ENCODE measurements around the gene DEPDC1B.
"Not testable (repeated sequence)": the region's sequence is repeated elsewhere in the genome, so short reads cannot be mapped to it uniquely, and the experiment has no call there.

Gene DEPDC1B

DNA sequence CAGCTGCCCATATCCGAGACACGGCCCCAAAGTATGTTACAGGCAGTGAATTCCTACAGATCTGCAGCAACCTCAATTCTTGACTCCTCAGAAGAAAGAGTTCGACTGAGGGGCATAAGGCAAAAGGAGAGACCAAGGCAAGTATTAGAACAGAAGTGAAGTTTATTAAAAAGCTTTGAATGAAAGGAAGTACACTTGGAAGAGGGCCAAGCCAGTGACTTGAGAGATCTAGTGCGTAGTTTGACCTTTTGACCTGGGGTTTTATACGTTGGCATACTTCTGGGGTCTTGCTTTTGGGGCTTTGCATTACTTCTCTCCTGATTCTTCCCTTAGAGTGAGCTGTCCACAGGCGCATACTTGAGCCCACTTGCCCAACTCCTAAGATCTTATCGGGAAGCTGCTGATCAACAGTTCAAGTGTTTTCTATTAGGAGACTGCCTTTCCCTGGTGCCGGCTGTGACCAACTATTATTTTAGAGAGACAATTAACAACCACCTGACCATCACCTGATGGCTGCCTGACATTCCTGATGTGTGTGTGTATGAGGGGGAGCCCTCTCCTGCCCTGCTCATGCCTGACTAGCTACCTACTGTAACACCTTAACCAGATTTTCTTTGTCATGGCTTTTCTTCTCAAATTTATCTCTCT lies 1.5 kb upstream of the DEPDC1B start:
- intact Hi-C loops (cut with DNase I): no loop called here
- no peak for DNase-seq

GRCh38 chr5:60700416-60700757 lies 421 bp upstream of the DEPDC1B start:
- intact Hi-C loops (cut with DNase I): no loop called here
- peak in 10 of 42 donors; percentile 7 to 49 (median 17) for DNase-seq

GRCh38 chr5:60699288-60699608 lies 718 bp downstream of the DEPDC1B start:
- DNase-seq: peak in 1 of 42 donors; percentile 12
- intact Hi-C loops (cut with DNase I): no loop called here

DNA sequence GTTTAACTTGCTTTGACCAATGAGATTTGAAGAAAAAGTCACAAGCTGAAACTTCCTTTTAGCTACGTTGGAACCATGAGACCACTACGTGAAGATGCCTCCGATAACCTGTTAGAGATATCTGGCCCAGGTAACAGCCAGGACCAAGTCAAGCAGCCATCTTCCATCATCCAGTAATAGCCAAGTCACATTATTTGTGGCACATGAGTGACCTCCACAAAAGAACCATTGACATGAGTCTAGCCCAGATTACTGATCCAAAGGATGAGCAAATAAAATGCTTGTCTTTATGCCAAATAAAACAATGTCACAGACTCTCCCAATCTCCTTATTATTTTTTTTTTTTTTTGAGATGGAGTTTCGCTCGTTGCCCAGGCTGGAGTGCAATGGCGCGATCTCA lies 1.6 kb downstream of the DEPDC1B start:
- no peak for DNase-seq
- intact Hi-C loops (cut with DNase I): no loop called here

DNA sequence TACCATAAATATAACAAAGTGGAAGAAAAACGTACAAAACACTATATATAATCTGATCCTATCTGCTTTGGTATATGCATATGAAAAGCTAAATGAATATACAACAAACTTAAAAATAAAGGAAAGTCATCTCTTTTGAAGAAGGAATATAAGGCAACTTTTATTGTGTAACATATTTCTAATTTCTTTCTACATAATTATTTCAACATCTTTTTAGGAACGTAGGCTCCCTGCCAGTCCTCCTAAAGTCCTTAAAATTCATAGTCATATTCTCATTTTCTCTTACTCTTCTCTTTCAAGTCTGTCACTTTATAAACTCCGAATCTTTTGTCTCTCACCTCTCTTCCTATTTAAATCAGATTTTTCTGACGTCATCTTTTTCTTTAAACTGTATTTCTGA lies 9.6 kb downstream of the DEPDC1B start:
- DNase-seq: no peak
- intact Hi-C loops (cut with DNase I): no loop called here

DNA sequence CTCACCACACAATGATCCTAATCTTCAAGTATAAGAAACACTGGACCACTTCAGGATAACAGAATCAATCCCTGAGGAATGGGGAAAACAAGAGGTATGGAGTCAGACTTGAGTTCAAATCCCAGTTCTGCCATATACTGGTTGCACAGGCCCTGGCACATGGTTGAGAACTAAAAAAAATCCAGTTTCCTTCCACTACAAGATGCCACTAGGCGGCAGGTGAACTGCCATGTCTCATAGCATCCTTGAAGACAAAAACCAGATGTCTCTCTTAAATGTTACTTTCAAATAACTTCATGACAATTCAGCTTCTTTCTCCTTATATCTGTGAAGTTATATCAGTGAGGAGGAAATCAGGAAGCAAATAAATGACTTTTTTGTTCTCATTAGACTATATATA lies 11.0 kb downstream of the DEPDC1B start:
- intact Hi-C loops (cut with DNase I): no loop called here
- DNase-seq: no peak

DNA sequence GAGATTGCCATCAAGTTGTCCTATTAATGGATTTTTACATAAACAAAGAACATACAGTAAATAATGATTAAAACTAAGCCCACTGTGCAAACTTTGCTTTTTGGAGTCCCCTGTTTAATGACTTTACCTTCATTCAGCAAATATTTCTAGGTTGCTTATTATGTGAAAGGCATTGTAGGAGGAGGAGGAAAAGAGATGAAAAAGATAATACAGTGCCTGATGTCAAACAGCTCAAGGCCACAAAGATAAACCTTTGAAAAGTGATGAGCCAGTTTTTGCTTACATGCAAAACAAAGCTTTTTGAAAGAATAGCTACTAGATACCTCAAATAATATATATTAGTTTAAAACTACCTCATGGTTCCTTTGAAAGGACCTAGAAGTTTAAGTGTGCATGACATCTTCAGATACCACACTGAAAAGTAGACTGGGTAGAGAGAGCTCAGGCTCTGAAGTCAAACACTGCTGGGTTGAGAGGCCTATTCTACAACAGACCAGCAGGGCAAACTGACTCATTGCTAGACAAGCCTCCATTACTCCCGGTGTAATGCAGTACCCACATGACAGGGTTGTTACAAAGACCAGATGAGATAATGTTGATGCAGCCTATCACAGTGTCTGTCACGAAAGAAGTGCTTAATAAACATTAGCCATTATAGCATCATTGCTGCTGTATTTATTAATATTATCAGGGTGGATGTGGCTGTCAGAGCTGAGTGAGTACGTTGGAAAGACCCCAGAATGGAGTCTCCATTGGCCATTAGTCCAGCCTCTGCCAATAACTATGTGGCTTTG lies 11.8 kb downstream of the DEPDC1B start:
- intact Hi-C loops (cut with DNase I): no loop called here
- no peak for DNase-seq

DNA sequence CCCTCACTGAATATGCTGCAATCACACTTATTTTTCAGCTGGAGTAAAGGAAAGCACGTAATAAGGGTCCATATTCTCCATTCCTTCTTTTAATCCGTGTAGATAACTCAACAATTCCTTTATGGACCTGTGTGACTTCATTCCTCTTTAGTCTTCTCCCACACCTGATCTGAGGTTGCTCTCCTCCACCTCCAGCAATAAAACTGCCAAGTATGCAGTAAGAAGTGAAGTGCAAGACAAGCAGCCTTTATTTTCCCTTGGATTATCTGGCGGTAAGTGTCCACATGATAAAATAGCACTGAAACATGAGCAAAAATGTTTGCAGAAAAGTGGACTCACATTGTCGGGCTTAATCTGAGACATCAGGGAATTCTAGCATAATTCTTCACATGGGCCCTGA lies 13.8 kb downstream of the DEPDC1B start:
- DNase-seq: no peak
- intact Hi-C loops (cut with DNase I): no loop called here

DNA sequence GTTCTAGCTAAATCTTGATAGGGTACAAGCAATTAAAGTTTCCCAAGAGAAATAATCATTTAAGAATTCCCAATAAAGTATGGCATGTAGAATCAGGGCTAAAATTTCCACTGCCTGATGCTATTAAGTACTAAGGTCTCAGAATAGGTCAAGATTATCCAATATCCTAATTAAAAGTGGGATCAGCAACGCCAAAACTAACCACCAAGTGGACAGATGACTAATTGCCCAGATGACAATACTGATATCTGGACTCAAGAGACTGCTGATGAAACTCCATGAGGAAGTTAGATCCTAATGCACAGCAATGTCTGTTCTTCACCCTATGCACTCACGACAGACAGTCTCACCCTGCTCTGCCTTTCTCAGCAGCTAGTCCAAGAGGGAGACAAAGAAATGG lies 14.3 kb downstream of the DEPDC1B start:
- no peak for DNase-seq
- intact Hi-C loops (cut with DNase I): no loop called here

DNA sequence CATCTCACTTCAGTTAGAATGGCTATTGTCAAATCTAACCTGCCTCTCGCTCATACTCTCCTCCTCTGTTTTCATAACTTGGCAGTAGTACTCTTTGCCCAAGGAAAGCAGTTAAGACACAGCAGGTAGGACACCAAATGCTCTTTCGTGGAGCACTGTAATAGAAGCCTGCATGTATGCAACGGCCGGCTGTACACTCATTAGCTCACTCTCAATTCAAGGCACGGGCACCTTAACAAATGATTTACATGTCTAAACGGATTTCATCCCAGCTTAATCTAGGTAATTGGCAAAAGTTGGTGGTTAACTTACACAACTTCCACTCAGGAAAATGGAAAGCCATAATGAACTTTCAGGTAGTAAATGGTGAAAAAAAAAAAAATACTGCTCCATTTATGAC lies 14.9 kb downstream of the DEPDC1B start:
- DNase-seq: no peak
- intact Hi-C loops (cut with DNase I): no loop called here

DNA sequence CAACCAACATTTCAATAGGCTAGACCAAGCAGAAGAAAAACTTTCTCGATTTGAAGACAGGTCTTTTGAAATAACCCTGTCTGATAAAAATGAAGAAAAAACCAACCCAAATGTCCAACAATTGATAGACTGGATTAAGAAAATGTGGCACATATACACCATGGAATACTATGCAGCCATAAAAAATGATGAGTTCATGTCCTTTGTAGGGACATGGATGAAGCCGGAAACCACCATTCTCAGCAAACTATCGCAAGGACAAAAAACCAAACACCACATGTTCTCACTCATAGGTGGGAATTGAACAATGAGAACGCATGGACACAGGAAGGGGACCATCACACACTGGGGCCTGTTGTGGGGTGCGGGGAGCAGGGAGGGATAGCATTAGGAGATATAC lies 18.0 kb downstream of the DEPDC1B start:
- DNase-seq; intact Hi-C loops (cut with DNase I): not testable (repeated sequence)

DNA sequence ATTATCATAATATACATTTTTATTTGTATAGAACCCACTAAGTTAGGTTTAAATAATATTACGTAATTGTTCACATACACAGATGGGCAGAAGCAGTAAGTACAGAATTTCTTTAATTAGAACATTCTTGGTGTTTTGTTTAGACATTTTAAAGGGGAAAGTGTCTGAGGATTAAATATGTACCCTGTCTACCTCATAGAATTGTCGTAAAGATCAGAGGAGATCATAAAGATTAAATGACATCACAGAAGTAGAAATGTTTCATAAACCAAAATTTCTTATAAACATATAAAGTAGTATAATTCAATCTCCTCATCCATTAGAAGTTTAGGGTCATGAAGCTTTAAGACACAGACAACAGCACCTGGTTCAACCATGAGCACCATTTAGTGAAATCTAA lies 20.1 kb downstream of the DEPDC1B start:
- no peak for DNase-seq
- intact Hi-C loops (cut with DNase I): loop anchor here (10.0 kb wide), 1 partner anchor 255 kb away; no protein-coding TSS in a partner anchor

DNA sequence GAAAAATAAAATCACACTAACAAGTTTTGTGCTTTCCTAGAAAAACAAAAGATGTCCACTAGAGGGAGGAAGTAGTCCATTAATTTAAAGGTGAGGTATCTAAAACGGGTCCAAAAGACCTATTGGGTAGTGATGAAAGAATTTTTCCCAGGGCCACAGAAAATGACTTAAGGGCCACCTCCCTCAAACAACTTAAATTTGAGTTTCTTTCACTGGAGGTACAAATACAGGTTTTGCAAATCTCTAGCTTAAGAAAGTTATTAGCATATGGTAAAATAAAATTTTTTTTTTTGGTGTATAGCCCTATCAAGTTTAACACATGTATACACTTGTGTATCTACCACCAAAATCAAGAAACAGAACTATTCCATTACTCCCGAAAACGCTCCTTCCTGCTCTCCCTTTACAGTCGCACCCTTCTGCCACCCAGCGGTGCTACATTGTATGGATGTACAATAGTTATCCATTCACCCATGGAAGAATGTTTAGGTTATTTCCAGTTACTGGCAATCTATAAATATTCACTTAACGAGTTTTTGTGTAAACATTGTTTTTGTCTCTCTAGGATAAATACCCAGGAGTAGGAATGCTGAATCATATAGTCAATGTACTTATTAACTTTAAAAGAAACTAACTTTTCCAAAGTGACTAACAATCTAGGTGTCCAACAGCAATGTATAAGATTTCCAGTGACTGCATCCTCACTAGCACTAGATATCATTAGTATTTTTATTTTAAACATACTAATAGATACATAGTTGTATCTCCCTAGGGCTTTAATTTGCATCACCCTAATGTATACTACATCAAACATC lies 21.9 kb downstream of the DEPDC1B start:
- intact Hi-C loops (cut with DNase I): loop anchor here (10.0 kb wide), 1 partner anchor 257 kb away; no protein-coding TSS in a partner anchor
- peak in 2 of 42 donors; percentile 11 to 21 for DNase-seq

GRCh38 chr5:60675286-60675685 lies 24.7 kb downstream of the DEPDC1B start:
- no peak for DNase-seq
- intact Hi-C loops (cut with DNase I): loop anchor here (10.0 kb wide), 1 partner anchor 260 kb away; no protein-coding TSS in a partner anchor

GRCh38 chr5:60674251-60675069 lies 25.5 kb downstream of the DEPDC1B start:
- DNase-seq: no peak
- intact Hi-C loops (cut with DNase I): loop anchor here (10.0 kb wide), 1 partner anchor 260 kb away; no protein-coding TSS in a partner anchor

DNA sequence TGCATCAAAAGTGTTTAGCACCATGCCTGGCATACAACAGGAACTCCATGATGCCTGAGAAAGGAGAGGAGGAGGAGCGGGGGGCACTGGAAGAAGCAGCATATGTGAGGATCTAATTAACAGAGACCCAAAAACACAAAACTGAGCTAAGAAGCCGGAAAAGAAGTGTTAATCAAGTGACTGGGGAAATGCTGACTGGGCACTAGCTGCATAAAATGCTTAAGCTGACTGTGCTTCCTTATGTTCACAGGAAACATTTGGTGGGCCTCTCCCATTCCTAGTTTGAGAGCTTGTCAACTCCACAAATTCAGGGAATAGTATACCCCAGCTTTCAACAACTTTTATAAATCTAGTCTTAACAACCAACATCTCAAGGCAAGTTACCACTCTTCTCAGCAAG lies 26.6 kb downstream of the DEPDC1B start:
- intact Hi-C loops (cut with DNase I): loop anchor here (10.0 kb wide), 1 partner anchor 261 kb away; no protein-coding TSS in a partner anchor
- no peak for DNase-seq

GRCh38 chr5:60672693-60673264 lies 27.2 kb downstream of the DEPDC1B start:
- no peak for DNase-seq
- intact Hi-C loops (cut with DNase I): loop anchor here (10.0 kb wide), 1 partner anchor 262 kb away; no protein-coding TSS in a partner anchor

DNA sequence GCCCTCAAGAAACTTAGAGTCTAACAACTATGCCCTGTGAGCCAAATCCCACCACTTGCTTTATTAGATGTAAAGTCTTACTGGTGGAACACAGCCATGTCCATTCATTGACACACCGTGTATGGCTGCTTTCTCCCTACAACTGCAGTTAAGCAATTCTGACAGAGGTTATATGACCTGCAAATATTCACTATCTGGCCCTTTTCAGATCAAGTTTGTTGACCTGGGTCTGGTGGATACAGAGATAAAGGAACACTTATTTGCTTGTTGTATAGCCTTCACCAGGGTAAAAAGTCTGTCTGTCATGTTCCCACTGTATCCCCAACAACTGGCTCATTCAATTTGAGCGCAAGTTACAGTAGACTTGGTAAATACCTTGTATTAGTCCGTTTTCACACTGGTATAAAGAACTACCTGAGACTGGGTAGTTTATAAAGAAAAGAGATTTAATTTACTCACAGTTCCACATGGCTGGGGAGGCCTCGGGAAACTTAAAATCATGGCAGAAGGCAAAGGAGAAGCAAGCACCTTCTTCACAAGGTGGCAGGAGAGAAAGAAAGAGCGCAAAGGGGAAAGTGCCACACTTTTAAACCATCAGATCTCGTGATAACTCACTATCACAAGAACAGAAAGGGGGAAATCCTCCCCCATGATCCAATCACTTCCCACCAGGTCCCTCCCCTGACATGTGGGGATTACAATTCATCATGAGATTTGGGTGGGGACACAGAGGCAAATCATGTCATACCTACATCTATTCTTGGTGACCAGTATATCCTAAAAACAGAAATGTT lies 27.9 kb downstream of the DEPDC1B start:
- DNase-seq: no peak
- intact Hi-C loops (cut with DNase I): loop anchor here (10.0 kb wide), 1 partner anchor 263 kb away; no protein-coding TSS in a partner anchor

Measured in head of caudate nucleus (tissue), 42 donors.